OCI-LY3 (cell line): ENCODE results near the gene NT5C2.

ENCODE experiments used
- CTCF ChIP-seq: fragments of 200-600, 300-600 bp; sonication (generic); IDR thresholded peaks from 2 replicates; pipeline ENCODE4 v1.5.1; 2014; ENCODE audit warnings: antibody characterized with exemption, low read length, low read depth
- EZH2phosphoT487 ChIP-seq: fragments of 200-600 bp; shearing (Covaris generic); IDR thresholded peaks from 2 replicates; pipeline ENCODE4 v1.6.1; 2018; ENCODE audit warnings: antibody characterized with exemption, mixed run types, low read depth

GRCh38 chr10:103225939-103226338, 32.9 kb upstream of the NT5C2 start:
- TF ChIP-seq CTCF (no peak), EZH2phosphoT487 (no peak)
